ENCODE measurements around the gene CDH13. TPM values are rescaled to one million over a fixed set of nuclear protein-coding genes. Genes with fewer than 3 reads are reported as not detected.

CDH13 gene
- total RNA-seq, 3 donors from 2014 or later: not detected

DNA sequence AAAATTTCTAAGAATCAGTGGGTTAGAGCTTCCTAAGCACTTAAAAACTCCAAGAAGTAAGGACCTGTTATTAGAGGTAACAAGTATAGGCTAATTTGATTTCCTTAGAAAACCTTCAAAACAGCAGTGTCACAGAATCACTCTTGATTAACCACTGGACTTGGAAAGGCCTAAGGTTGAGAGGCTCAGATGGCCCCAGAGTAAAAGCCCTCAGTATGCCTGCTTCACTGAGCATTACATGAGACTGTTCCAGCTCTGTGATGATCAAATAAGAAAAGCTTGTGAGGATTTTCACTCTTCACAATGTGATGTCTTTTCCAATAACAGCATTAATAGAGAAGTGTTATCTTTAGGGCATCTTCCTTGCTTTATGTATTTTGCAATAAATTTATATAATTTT, 671.8 kb downstream of the CDH13 start:
- H3K36me3 Mint-ChIP-seq (ENCODE audit: insufficient read depth): no peaks in the 10 kb centered on the region
- H3K9me3 Mint-ChIP-seq: no peaks in the 10 kb centered on the region
- DNase-seq: no peak
- H3K4me1 Mint-ChIP-seq (ENCODE audit: low read depth): no peaks in the 10 kb centered on the region
- H3K4me3 Mint-ChIP-seq: no peak overlapping the region
- no peak for ATAC-seq
- peaks cover 6% of the 10 kb centered on the region for H3K27me3 Mint-ChIP-seq (ENCODE audit: low read depth)

DNA sequence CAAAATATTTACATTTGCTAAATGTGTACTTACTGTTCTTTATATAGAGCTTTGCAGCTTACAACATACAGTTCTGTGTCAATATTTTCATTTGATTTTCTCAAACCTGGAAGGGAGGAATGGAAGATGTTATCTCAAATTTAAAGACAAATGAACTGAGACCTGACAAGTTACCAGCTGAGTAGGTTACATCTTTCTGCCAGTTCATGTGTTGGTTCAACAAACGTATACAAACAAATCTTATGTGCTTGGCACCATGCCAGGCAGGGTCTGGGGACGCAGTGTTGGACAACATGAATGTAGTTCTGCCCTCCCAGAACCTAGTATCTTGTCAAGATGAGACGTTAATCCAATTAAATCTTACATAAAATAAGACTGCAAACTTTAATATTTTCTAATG, 673.6 kb downstream of the CDH13 start:
- ATAC-seq (no peak), DNase-seq (no peak)
- Mint-ChIP-seq H3K27me3 (ENCODE audit: low read depth) (peaks cover 6% of the 10 kb centered on the region), H3K4me1 (ENCODE audit: low read depth) (no peaks in the 10 kb centered on the region), H3K36me3 (ENCODE audit: insufficient read depth) (no peaks in the 10 kb centered on the region), H3K4me3 (no peak overlapping the region), H3K9me3 (no peaks in the 10 kb centered on the region)

DNA sequence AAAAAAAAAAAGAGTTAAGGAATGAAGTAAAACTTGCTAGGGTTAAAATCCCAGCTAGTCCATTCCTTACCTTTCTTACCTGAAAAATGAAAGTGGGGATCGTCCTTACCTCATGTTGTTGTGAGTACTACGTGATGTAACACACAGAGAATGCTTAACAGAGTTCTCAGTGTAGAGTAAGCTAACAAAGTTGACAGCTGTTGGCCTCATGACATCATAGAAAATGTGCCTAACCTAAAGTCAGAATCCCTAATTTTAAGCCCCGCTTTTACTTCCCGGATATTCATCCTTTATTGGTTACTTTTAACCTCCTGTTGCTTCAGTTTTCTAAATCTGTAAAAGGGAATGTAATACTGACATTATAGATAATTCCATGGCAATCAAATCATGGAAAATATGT, 675.2 kb downstream of the CDH13 start:
- peaks cover 6% of the 10 kb centered on the region for H3K27me3 Mint-ChIP-seq (ENCODE audit: low read depth)
- ATAC-seq: no peak
- no peak overlapping the region for H3K4me3 Mint-ChIP-seq
- H3K36me3 Mint-ChIP-seq (ENCODE audit: insufficient read depth): no peaks in the 10 kb centered on the region
- no peaks in the 10 kb centered on the region for H3K4me1 Mint-ChIP-seq (ENCODE audit: low read depth)
- no peaks in the 10 kb centered on the region for H3K9me3 Mint-ChIP-seq
- no peak for DNase-seq

DNA sequence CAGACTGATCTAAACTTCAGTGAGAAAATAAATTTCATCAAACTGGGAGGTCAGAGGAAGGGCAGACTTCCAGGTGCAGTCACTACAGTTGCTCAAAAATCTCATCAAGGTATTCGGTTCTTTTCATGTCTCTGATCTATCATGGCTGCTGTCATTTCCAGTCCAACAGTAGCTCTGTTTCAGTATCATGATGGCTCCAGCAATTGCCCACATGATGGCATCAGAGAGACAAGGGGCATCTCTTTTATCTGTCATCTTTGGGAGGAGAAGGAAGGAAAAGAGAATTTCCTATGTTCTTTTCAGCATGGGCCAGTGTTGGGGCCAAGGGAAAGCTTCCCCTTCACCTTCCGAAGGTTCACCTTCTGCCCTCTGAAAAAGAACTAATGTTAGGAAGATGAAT, 676.1 kb downstream of the CDH13 start:
- Mint-ChIP-seq H3K27me3 (ENCODE audit: low read depth) (peaks cover 8% of the 10 kb centered on the region), H3K36me3 (ENCODE audit: insufficient read depth) (no peaks in the 10 kb centered on the region), H3K4me1 (ENCODE audit: low read depth) (no peaks in the 10 kb centered on the region), H3K4me3 (no peak overlapping the region), H3K9me3 (no peaks in the 10 kb centered on the region)
- DNase-seq (no peak), ATAC-seq (no peak)

DNA sequence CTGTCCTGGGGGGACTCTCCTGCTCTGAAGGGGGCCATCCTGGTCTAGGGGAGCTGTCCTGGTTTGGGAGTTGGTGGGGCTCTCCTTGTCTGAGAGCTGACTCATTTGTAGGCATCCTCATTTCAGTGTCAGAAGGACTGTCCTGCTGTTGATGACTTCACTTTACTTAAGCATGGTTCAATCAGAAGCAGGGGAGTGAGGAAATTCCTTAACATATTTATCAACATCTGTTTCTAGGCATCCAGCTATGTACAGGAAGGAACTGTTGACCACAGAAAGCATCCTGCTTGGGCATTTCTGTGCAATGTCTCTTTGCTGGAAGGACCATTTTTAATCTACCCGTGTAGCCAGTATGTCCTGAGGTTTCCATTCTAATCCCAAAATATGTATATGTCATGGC, 678.3 kb downstream of the CDH13 start:
- DNase-seq: no peak
- no peak overlapping the region for H3K4me3 Mint-ChIP-seq

DNA sequence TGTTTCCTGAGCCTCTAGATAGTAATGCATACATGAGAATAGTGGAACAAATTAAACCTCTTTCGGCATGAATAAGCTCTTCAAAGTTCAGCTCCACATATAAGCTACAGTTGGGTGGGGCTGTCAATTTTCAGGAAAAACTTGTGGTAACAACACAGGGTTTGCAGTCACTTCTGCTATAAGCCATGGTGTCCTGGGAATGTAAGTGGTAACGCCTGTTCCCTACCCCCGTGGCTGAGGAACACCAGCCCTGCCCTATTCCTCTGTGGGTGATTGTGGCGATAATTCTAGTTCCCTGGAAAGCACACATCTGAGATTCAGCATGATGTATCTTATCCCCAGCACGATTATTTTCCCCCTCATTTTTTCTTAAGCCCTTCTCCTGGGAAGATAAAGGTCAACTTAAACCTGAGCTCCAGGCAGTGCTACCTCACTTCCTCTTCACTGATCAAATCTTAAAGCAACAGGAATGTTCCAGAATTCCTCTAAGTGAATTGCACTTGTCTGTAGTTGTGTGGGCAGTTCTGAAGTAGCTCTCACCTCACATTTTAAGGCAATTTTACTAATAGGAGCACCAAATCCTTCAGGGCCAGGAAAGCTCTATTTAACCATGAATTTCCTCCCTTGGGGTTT, 680.3 kb downstream of the CDH13 start:
- Mint-ChIP-seq H3K4me3 (no peak overlapping the region), H3K36me3 (ENCODE audit: insufficient read depth) (no peaks in the 10 kb centered on the region), H3K27me3 (ENCODE audit: low read depth) (peaks cover 6% of the 10 kb centered on the region), H3K4me1 (ENCODE audit: low read depth) (no peaks in the 10 kb centered on the region), H3K9me3 (no peaks in the 10 kb centered on the region)
- DNase-seq (no peak), ATAC-seq (no peak)

More for the DNA sequence above, 678.3 kb downstream of the CDH13 start:
- H3K27me3 Mint-ChIP-seq (ENCODE audit: low read depth): peaks cover 8% of the 10 kb centered on the region
- no peak for ATAC-seq
- H3K9me3 Mint-ChIP-seq: no peaks in the 10 kb centered on the region
- H3K4me1 Mint-ChIP-seq (ENCODE audit: low read depth): no peaks in the 10 kb centered on the region
- no peaks in the 10 kb centered on the region for H3K36me3 Mint-ChIP-seq (ENCODE audit: insufficient read depth)

DNA sequence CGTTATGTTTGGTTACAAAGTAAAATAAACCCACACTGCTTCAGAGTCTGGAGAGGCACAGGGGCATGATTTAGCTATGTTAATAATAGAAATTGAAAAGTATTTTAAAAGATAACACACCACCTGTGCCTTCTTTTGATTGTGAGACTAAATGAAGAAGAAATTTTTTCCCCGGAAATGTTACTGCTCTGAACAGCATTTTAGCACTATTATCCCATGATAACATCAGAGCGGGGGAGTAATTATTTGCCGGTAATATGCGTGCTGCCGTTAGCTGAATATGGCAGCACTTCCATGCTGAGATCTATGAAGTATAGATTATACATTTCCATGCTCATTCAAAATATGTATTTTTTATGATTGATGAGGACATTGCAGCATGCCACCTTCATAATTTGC, 680.8 kb downstream of the CDH13 start:
- H3K9me3 Mint-ChIP-seq: no peaks in the 10 kb centered on the region
- DNase-seq: no peak
- H3K4me3 Mint-ChIP-seq: no peak overlapping the region
- peaks cover 3% of the 10 kb centered on the region for H3K27me3 Mint-ChIP-seq (ENCODE audit: low read depth)
- no peaks in the 10 kb centered on the region for H3K36me3 Mint-ChIP-seq (ENCODE audit: insufficient read depth)
- no peaks in the 10 kb centered on the region for H3K4me1 Mint-ChIP-seq (ENCODE audit: low read depth)
- ATAC-seq: no peak

DNA sequence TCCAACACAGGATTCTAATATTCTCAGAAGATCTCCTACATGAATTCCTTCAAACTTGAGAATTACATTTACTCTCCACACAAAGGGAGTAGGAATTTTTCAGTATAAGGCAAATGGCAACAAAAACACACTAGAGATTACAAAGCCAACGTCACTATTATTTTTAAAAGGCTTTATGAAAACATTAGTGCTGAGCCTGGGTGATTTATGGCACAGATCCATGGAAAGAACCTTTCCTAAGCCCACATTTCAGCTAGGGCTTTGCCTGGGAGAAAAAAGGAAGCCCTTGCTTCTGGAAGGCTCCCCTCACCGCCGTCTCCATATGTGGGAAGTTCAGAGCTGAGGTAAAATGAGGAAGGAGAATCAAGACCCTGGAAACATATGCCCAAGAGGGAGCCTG, 681.6 kb downstream of the CDH13 start:
- Mint-ChIP-seq H3K9me3 (no peaks in the 10 kb centered on the region), H3K36me3 (ENCODE audit: insufficient read depth) (no peaks in the 10 kb centered on the region), H3K27me3 (ENCODE audit: low read depth) (peaks cover 2% of the 10 kb centered on the region), H3K4me3 (no peak overlapping the region), H3K4me1 (ENCODE audit: low read depth) (no peaks in the 10 kb centered on the region)
- DNase-seq (no peak), ATAC-seq (no peak)

DNA sequence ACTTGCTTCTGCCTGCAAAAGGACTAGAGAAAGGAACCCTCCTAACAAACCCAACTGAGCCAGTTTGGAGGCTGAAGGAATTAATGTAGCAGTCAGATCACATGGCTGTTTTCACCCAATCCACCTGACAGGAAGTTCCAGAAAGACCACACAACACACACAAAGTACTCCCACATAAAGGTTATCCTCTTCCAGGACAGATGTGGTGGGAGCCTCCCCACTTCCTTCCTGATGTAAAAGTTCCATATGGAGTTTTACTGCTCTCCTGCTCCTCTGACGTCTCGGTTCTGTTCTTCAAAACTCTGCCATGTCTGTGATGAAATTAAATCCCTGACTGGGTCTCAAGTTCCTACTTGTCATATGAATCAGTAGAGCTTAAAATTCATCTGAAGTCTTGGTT, 684.0 kb downstream of the CDH13 start:
- Mint-ChIP-seq H3K36me3 (ENCODE audit: insufficient read depth) (no peaks in the 10 kb centered on the region), H3K27me3 (ENCODE audit: low read depth) (peaks cover 2% of the 10 kb centered on the region), H3K9me3 (no peaks in the 10 kb centered on the region), H3K4me1 (ENCODE audit: low read depth) (no peaks in the 10 kb centered on the region), H3K4me3 (no peak overlapping the region)
- DNase-seq (no peak), ATAC-seq (no peak)

DNA sequence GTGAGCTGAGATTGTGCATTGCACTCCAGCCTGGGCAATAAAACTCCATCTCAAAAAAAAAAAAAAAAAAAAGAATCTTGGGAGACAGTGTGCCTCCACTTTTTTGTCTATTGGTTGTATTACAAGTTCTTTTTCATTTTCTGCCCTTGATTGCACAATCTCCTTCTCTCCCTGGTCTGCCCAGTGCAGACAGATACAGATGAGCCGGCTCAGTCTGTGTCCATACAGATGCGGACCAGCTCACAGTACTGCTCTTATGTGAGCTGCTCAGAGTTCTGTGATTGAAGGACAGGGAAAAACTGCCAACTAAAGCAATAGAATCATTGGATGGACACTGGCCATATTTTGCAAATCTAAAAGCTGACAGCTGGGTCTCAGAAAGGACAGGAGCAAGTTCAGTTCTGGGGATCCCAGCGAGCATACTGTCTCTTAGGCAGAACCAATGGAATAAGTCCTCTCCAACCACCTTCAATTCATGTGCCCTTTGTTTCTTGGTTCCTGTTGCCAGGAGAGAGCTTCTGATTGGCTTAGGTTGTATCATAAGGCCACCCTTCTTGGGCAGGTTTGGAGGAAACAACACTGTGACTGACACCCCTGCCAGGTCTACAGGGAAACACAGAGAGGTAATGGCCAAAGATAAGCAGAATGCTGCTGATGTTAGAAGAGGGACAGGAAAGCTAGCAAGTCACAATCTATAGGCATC, 685.4 kb downstream of the CDH13 start:
- Mint-ChIP-seq H3K4me1 (ENCODE audit: low read depth) (no peaks in the 10 kb centered on the region), H3K36me3 (ENCODE audit: insufficient read depth) (no peaks in the 10 kb centered on the region), H3K27me3 (ENCODE audit: low read depth) (no peaks in the 10 kb centered on the region), H3K4me3 (no peak overlapping the region), H3K9me3 (no peaks in the 10 kb centered on the region)
- ATAC-seq (no peak), DNase-seq (no peak)

DNA sequence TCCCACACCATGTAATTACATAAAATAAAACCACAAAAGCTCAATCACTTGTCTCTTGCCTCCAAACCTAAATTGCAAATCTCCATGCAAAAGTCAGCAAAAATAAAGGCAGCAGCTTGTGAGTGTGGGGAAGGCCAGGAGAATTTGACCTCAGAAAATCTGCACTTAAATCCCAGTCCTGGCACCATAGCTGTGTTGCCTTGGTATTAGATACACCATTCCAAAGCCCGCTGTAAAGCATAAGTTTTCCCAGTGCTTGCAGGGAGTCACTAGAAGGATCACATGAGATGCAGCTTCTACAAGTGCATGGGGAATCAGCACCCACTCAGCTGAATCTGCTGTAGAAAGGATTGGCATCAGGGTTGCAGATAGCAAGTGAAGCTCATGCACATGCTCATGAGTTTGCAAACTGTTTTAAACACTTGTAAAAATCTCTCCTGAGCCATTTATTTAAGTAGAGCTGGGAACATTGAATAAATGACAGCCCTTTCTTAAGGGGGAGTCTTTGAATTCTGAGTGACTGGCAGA, 686.0 kb downstream of the CDH13 start:
- no peaks in the 10 kb centered on the region for H3K4me1 Mint-ChIP-seq (ENCODE audit: low read depth)
- H3K4me3 Mint-ChIP-seq: no peak overlapping the region
- DNase-seq (no peak), ATAC-seq (no peak)
- no peaks in the 10 kb centered on the region for H3K36me3 Mint-ChIP-seq (ENCODE audit: insufficient read depth)
- H3K27me3 Mint-ChIP-seq (ENCODE audit: low read depth): no peaks in the 10 kb centered on the region
- no peaks in the 10 kb centered on the region for H3K9me3 Mint-ChIP-seq

DNA sequence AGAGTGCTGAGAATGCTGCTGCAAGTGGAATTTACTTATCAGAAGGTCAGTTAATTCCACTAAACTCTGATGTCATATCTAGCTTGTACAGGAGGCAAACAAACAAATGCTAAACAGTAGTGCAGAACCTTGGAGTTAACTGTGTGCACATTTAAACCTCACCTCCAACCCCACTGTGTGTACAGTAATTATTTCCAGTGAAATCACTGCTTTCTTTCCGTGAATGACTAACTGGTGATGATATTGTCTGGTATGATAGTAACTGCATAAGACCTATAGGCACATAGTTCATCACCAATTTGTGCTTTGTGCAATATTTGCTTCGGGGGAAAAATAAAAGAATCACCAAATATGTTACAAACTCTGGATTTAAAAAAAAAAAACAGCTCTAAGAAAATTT, 688.5 kb downstream of the CDH13 start:
- no peaks in the 10 kb centered on the region for H3K27me3 Mint-ChIP-seq (ENCODE audit: low read depth)

DNA sequence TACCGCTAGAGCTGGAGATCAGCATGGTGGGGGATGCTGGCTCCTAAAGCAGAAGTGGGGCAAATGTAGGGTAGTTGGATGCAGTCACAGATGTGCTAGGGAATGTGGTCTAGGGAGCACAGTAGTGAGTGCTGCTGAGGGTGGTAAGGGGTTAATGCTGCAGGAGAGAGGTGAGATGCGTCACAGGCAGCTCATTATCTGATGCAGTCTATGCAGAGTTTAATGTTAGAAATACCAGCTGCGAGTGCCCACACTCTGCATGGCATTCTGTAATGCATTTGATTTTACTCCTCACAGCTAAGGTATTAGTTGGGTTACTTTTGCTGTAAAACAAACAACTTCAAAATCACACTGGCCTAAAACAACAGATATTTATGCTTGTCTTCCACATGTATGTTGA, 689.7 kb downstream of the CDH13 start:
- DNase-seq (no peak), ATAC-seq (no peak)
- peaks cover 5% of the 10 kb centered on the region for H3K9me3 Mint-ChIP-seq
- no peaks in the 10 kb centered on the region for H3K27me3 Mint-ChIP-seq (ENCODE audit: low read depth)
- no peaks in the 10 kb centered on the region for H3K36me3 Mint-ChIP-seq (ENCODE audit: insufficient read depth)
- H3K4me1 Mint-ChIP-seq (ENCODE audit: low read depth): no peaks in the 10 kb centered on the region
- H3K4me3 Mint-ChIP-seq: no peak overlapping the region

More for the DNA sequence above, 688.5 kb downstream of the CDH13 start:
- Mint-ChIP-seq H3K36me3 (ENCODE audit: insufficient read depth) (no peaks in the 10 kb centered on the region), H3K9me3 (no peaks in the 10 kb centered on the region), H3K4me1 (ENCODE audit: low read depth) (no peaks in the 10 kb centered on the region), H3K4me3 (no peak overlapping the region)
- no peak for ATAC-seq
- DNase-seq: no peak

DNA sequence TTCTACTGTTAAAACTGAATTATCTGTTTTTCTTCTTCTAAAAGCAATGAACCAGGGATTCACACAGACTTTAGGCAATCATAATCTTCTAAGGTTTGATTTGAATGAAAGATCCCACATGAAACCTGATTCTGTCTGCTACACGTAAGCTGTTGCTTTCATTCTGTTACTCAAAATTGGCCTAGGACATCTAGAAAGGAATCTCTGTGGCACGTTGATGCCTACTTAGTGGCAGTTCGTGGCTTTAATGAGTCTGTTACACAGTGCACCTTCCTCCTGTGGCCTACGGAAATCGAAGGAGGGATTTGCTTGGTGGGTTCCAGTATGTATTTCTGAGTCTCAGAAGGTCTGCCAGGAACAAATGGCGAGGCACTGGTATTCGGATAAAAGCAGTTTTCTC, 691.6 kb downstream of the CDH13 start:
- peaks cover 5% of the 10 kb centered on the region for H3K9me3 Mint-ChIP-seq
- H3K36me3 Mint-ChIP-seq (ENCODE audit: insufficient read depth): no peaks in the 10 kb centered on the region

DNA sequence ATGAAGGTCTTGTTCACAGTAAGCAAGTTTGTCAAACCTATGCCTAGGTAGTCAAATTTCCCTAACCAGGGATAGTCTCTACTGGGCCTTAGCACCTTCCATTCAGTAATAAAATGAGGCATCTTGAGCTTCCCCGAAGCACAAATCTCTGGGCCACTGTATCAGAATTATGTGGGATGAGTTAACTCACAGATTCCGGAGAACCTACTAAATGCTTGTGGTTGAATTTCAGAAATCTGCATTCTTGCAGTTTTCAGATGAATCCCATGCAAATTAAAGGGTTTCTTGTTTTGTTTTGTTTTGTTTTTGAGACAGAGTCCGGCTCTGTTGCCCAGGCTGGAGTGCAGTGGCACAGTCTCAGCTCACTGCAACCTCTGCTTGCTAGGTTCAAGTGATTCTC, 702.2 kb downstream of the CDH13 start:
- H3K9me3 Mint-ChIP-seq: no peaks in the 10 kb centered on the region
- no peak overlapping the region for H3K4me3 Mint-ChIP-seq
- H3K27me3 Mint-ChIP-seq (ENCODE audit: low read depth): no peaks in the 10 kb centered on the region
- ATAC-seq (no peak), DNase-seq (no peak)
- H3K4me1 Mint-ChIP-seq (ENCODE audit: low read depth): no peaks in the 10 kb centered on the region
- no peaks in the 10 kb centered on the region for H3K36me3 Mint-ChIP-seq (ENCODE audit: insufficient read depth)

More for the DNA sequence above, 691.6 kb downstream of the CDH13 start:
- no peak for ATAC-seq
- Mint-ChIP-seq H3K4me1 (ENCODE audit: low read depth) (no peaks in the 10 kb centered on the region), H3K27me3 (ENCODE audit: low read depth) (no peaks in the 10 kb centered on the region), H3K4me3 (no peak overlapping the region)
- DNase-seq: no peak

Data from activated T-cell treated with anti-CD3 and anti-CD28 coated beads, Interleukin-2, amount 50 U/mL, for 4 hours (primary cell).